BLaER1 treated with 17β-estradiol and CSF1 and Interleukin-3, amounts not matched to agents 10 nM and 100 nM (cell line): ENCODE measurements around the gene SLC28A1.

Source experiments
- H3K27ac ChIP-seq, 11 experiments: shearing (Covaris generic); formaldehyde crosslinking; 2 replicates each; pipeline ENCODE4 v1.8.1; 2022
- H3K27me3 ChIP-seq, 11 experiments: shearing (Covaris generic); formaldehyde crosslinking; 2 replicates each; pipeline ENCODE4 v1.8.1; 2022
- H3K36me3 ChIP-seq, 11 experiments: shearing (Covaris generic); formaldehyde crosslinking; 2 replicates each; pipeline ENCODE4 v1.8.1; 2022
- H3K4me1 ChIP-seq, 10 experiments: shearing (Covaris generic); formaldehyde crosslinking; 2 replicates each; pipeline ENCODE4 v1.8.1; 2022
- H3K4me2 ChIP-seq, 11 experiments: shearing (Covaris generic); formaldehyde crosslinking; 2 replicates each; pipeline ENCODE4 v1.8.1; 2022
- H3K4me3 ChIP-seq, 10 experiments: shearing (Covaris generic); formaldehyde crosslinking; 2 replicates each; pipeline ENCODE4 v1.8.1; 2022
- H3K9ac ChIP-seq, 11 experiments: shearing (Covaris generic); formaldehyde crosslinking; 2 replicates each; pipeline ENCODE4 v1.8.1; 2022
- H3K9me3 ChIP-seq, 11 experiments: shearing (Covaris generic); formaldehyde crosslinking; replicated peaks in 1 of 11; 2 replicates each; pipeline ENCODE4 v1.8.1; 2022
- H4K20me1 ChIP-seq, 11 experiments: shearing (Covaris generic); formaldehyde crosslinking; 2 replicates each; pipeline ENCODE4 v1.8.1; 2022
- Cebpa-rat ChIP-seq, 11 experiments: shearing (Covaris generic); IDR thresholded peaks; 2 replicates each; pipeline ENCODE4 v1.8.1; 2022

The SLC28A1 gene

DNA sequence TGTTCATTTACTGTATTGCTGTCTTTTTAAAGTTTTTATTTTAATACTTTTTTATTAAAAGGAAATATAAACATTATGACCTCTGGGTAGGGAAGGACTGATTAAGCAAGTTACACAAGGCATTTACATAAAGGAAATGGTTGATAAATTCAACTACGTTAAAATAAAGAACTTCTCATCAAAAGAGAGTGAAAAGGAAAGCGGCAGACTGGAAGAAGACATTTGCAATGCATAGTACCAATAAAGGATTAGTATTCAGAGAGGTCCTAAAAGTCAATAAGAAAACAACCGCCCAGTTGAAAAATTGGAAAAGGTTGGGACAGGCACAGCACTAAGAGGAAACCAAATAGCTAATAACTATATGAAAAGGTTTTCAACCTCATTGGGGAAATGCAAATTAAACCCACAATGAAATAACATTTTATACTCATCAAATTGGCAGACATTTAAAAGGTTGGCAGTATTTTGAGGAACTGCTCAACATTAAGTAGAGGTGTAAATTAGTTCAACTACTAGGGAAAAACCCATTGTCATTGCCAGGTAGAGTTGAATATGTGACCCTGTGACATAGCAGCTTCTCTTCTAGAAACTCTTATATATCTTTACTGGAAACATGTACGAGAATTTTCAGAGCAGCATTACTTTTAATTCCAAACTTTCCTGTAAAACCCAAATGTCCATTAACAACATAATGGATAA lies 106.7 kb downstream of the SLC28A1 start:
- H4K20me1 ChIP-seq, result peaks cover 0 to 93% (median 11%) of the 10 kb centered on the region in 11 experiments; a peak in 13 of 22 replicates
- no peaks in the 10 kb centered on the region for H3K36me3 ChIP-seq
- H3K27me3 ChIP-seq, result no peaks in the 10 kb centered on the region
- H3K9ac ChIP-seq, result peak overlapping the region in 3 of 11 experiments; percentile 10 to 40 (median 28); a peak in 1 of 22 replicates
- no peak for TF ChIP-seq Cebpa-rat (IDR thresholded peaks at IDR 0.05)
- peaks cover 0 to 4% (median 0%) of the 10 kb centered on the region in 11 experiments; a peak in 1 of 22 replicates for H3K9me3 ChIP-seq
- H3K4me3 ChIP-seq, result peak overlapping the region in 1 of 10 experiments; percentile 20; a peak in 2 of 20 replicates
- H3K4me2 ChIP-seq, result peak overlapping the region; percentile 47 to 84 (median 62)
- peaks cover 46 to 70% (median 54%) of the 10 kb centered on the region in 10 experiments for H3K4me1 ChIP-seq
- H3K27ac ChIP-seq, result peak overlapping the region in 3 of 11 experiments; percentile 24 to 46 (median 29); a peak in 4 of 22 replicates

DNA sequence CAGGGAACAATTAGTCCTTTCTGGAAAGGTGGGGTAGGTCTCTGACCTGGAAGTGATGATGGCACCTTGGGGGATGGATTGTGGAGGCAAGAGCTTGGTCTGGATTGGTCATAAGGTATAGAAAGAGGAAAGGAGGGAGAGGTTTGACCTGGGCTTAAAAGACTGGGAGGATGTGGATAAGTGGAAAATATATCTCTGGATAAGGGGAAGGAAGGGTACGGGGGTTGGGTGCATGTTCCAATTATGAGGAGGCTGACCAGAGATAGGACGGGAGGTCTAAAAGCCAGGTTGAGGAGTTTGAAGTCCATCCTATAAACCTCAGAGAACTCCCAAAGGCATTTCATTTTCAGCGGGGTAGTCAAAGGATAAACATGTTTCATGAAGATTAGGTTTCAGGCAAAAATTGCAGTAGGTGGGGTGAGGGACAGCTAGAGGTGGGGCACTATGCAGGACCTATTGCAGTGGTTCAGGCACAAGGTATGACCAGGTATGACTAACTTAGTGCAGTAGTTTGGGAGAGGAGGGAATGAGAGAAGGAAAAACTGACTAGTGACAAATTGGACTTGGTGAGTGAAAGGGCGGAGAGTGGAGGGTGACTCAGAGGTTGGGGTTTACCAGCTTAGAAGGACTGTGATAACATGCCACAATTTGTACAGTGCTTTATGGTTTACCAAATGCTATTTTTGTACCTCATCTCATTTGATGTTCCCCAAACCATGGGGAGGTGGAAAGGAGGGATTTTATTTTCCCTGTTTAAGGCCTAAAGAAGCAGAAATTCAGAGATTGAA lies 107.9 kb downstream of the SLC28A1 start:
- H3K4me3 ChIP-seq, result no peak overlapping the region
- peaks cover 0 to 4% (median 0%) of the 10 kb centered on the region in 11 experiments; a peak in 1 of 22 replicates for H3K9me3 ChIP-seq
- peak overlapping the region; percentile 47 to 84 (median 56) for H3K4me2 ChIP-seq
- no peak overlapping the region for H3K27ac ChIP-seq
- peaks cover 46 to 66% (median 54%) of the 10 kb centered on the region in 10 experiments for H3K4me1 ChIP-seq
- H3K36me3 ChIP-seq, result no peaks in the 10 kb centered on the region
- H3K27me3 ChIP-seq, result no peaks in the 10 kb centered on the region
- no peak for TF ChIP-seq Cebpa-rat (IDR thresholded peaks at IDR 0.05)
- H4K20me1 ChIP-seq, result peaks cover 0 to 86% (median 8%) of the 10 kb centered on the region in 11 experiments; a peak in 13 of 22 replicates
- H3K9ac ChIP-seq, result no peak overlapping the region
